Measurements from ENCODE around the gene SIK2. TPM values are rescaled to one million over a fixed set of nuclear protein-coding genes. Genes with fewer than 3 reads are reported as not detected.

The SIK2 gene
- polyA plus RNA-seq, 3 donors = 20.0 to 24.7 (median 23.9) TPM

Other genes starting within 250 kb of the SIK2 start
- 1 to 10 TPM in 1 of 3 donors, under 1 TPM in 2; 0.55 to 1.6 (median 0.56) TPM for gene POU2AF1, start 223.2 kb upstream of the SIK2 start, polyA plus RNA-seq (ENCODE audit: insufficient read length in 3 of 3)
- gene BTG4, start 90.1 kb upstream of the SIK2 start, polyA plus RNA-seq (ENCODE audit: insufficient read length in 3 of 3) = not detected
- under 1 TPM; 0.06 to 0.09 (median 0.08) TPM for gene HOATZ, start 87.7 kb upstream of the SIK2 start, polyA plus RNA-seq (ENCODE audit: insufficient read length in 3 of 3)
- gene LAYN, start 61.7 kb upstream of the SIK2 start, polyA plus RNA-seq (ENCODE audit: insufficient read length in 3 of 3) = 1 to 10 TPM; 6.4 to 7.6 (median 7.1) TPM
- gene PPP2R1B, start 163.9 kb downstream of the SIK2 start, polyA plus RNA-seq (ENCODE audit: insufficient read length in 3 of 3) = 10 to 100 TPM; 18.0 to 30.6 (median 20.7) TPM